H1 (cell line): ENCODE results near the gene RRM1. TPM values are rescaled to one million over a fixed set of nuclear protein-coding genes. Genes with fewer than 3 reads are reported as not detected.

Experiments
- CTCF ChIA-PET: fragments of 300-600 bp; sonication (Branson Sonifier 250); formaldehyde crosslinking; loops from one replicate; lab custom pipeline; 2021; ENCODE audit not compliant: partially characterized antibody; lab: Charles Lee
- POLR2A ChIA-PET: fragments of 300-600 bp; sonication (Branson Sonifier 250); formaldehyde crosslinking; loops from one replicate; lab custom pipeline; 2021; ENCODE audit warnings: inconsistent platforms; ENCODE audit not compliant: partially characterized antibody; lab: Charles Lee
- DNase-seq, 2 experiments: peaks; one replicate each; pipeline versions ENCODE4 v3.0.0 to v3.0.0-alpha.2; 2010 to 2022; ENCODE audit warnings: low spot score in 2 of 2, low read depth in 1 of 2, mixed read lengths in 1 of 2
- FAIRE-seq: peaks from 2 replicates; lab custom pipeline; 2011; peaks lifted over from hg19 to GRCh38; lab: Jason Lieb, UNC
- H2AFZ ChIP-seq: 2 replicates; pipeline ENCODE4 v1.8.1; 2012; ENCODE audit warnings: low read length, inconsistent platforms
- H2AK5ac ChIP-seq: 2 replicates; pipeline ENCODE4 v1.6.1; 2013; ENCODE audit warnings: low read depth, low read length
- H2BK120ac ChIP-seq: replicated peaks from 2 replicates; pipeline ENCODE3; 2013; ENCODE audit warnings: low read depth, low read length, inconsistent platforms
- H2BK12ac ChIP-seq: 2 replicates; pipeline ENCODE4 v1.6.1; 2013; ENCODE audit warnings: low read depth, low read length
- H2BK15ac ChIP-seq: 2 replicates; pipeline ENCODE4 v1.6.1; 2013; ENCODE audit warnings: low read length
- H2BK20ac ChIP-seq: 2 replicates; pipeline ENCODE4 v1.6.1; 2013; ENCODE audit warnings: low read length
- H2BK5ac ChIP-seq: 2 replicates; pipeline ENCODE4 v1.6.1; 2013; ENCODE audit warnings: low read depth, low read length
- H3K14ac ChIP-seq: 2 replicates; pipeline ENCODE4 v1.6.1; 2013; ENCODE audit warnings: inconsistent platforms; ENCODE audit not compliant: insufficient read length
- H3K18ac ChIP-seq: 2 replicates; pipeline ENCODE4 v1.6.1; 2013; ENCODE audit warnings: low read length; ENCODE audit errors: extremely low read depth
- H3K23ac ChIP-seq: 2 replicates; pipeline ENCODE4 v1.6.1; 2013; ENCODE audit warnings: inconsistent platforms; ENCODE audit not compliant: insufficient read length
- H3K23me2 ChIP-seq: 2 replicates; pipeline ENCODE4 v1.6.1; 2013; ENCODE audit warnings: low read depth, low read length
- H3K27ac ChIP-seq: 2 replicates; pipeline ENCODE4 v1.6.1; 2011; ENCODE audit warnings: low read depth, low read length, inconsistent platforms
- H3K27me3 ChIP-seq, 4 experiments: replicated peaks in 1 of 4; 1 replicate in 1 of 4; 2 replicates in 3 of 4; pipeline versions ENCODE4 v1.6.1 to v1.8.1; 2011 to 2013; ENCODE audit warnings: low read length in 3 of 4, mild to moderate bottlenecking in 3 of 4, inconsistent platforms in 2 of 4, mixed read lengths in 2 of 4, moderate library complexity in 1 of 4; ENCODE audit not compliant: control insufficient read depth in 3 of 4, insufficient read depth in 3 of 4; ENCODE audit errors: extremely low read depth in 1 of 4
- H3K36me3 ChIP-seq, 4 experiments: 2 replicates each; pipeline versions ENCODE4 v1.6.1 to v1.8.1; 2011 to 2013; ENCODE audit warnings: mild to moderate bottlenecking in 4 of 4, low read length in 3 of 4, moderate library complexity in 2 of 4, control low read depth in 1 of 4, inconsistent platforms in 1 of 4; ENCODE audit not compliant: insufficient read depth in 4 of 4, control insufficient read depth in 2 of 4
- H3K4ac ChIP-seq: replicated peaks from 2 replicates; pipeline ENCODE3; 2013; ENCODE audit warnings: low read length, low read depth, mixed read lengths, inconsistent platforms; ENCODE audit not compliant: insufficient read length
- H3K4me1 ChIP-seq, 4 experiments: replicated peaks in 1 of 4; 1 replicate in 1 of 4; 2 replicates in 3 of 4; pipeline versions ENCODE4 v1.6.1 to v1.8.1; 2011 to 2013; ENCODE audit warnings: low read length in 3 of 4, inconsistent platforms in 2 of 4, mixed read lengths in 1 of 4; ENCODE audit not compliant: insufficient read depth in 4 of 4, control insufficient read depth in 3 of 4
- H3K4me2 ChIP-seq, 2 experiments: 2 replicates each; pipeline versions ENCODE4 v1.6.1 to v1.8.1; 2011 to 2013; ENCODE audit warnings: low read depth in 2 of 2, low read length in 2 of 2, control low read depth in 1 of 2, inconsistent platforms in 1 of 2, mild to moderate bottlenecking in 1 of 2; ENCODE audit not compliant: insufficient read depth in 1 of 2
- H3K4me3 ChIP-seq, 4 experiments: fragments of 200-600, 300-600 bp in 1 of 4; sonication (generic), shearing (Covaris generic), sonication (Bioruptor Twin) in 1 of 4; 2 replicates each; pipeline versions ENCODE4 v1.5.1 to v1.8.1; 2011 to 2016; ENCODE audit warnings: low read length in 4 of 4, low read depth in 3 of 4, control low read depth in 2 of 4, inconsistent platforms in 2 of 4, mild to moderate bottlenecking in 2 of 4, mixed read lengths in 1 of 4, moderate library complexity in 1 of 4; ENCODE audit not compliant: insufficient read depth in 2 of 4; ENCODE audit errors: extremely low read depth in 1 of 4
- H3K56ac ChIP-seq: replicated peaks from 2 replicates; pipeline ENCODE3; 2013; ENCODE audit warnings: low read depth, mild to moderate bottlenecking, mixed read lengths, low read length, inconsistent platforms; ENCODE audit not compliant: insufficient read length
- H3K79me1 ChIP-seq: 2 replicates; pipeline ENCODE4 v1.6.1; 2013; ENCODE audit warnings: low read depth, low read length, control low read depth
- H3K79me2 ChIP-seq, 2 experiments: 2 replicates each; pipeline versions ENCODE4 v1.6.1 to v1.8.1; 2012 to 2013; ENCODE audit warnings: low read length in 2 of 2, mild to moderate bottlenecking in 2 of 2, inconsistent platforms in 1 of 2; ENCODE audit not compliant: insufficient read depth in 2 of 2, control insufficient read depth in 1 of 2
- H3K9ac ChIP-seq, 4 experiments: replicated peaks in 1 of 4; 1 replicate in 1 of 4; 2 replicates in 3 of 4; pipeline versions ENCODE4 v1.6.1 to v1.8.1; 2011 to 2013; ENCODE audit warnings: low read depth in 3 of 4, low read length in 3 of 4, control low read depth in 2 of 4, mild to moderate bottlenecking in 2 of 4, moderate library complexity in 2 of 4, inconsistent platforms in 1 of 4; ENCODE audit errors: extremely low read depth in 1 of 4
- H3K9me3 ChIP-seq, 2 experiments: 2 replicates each; pipeline versions ENCODE4 v1.6.1 to v1.8.1; 2012 to 2013; ENCODE audit warnings: mild to moderate bottlenecking in 2 of 2, moderate library complexity in 2 of 2, control low read depth in 1 of 2, inconsistent platforms in 1 of 2, low read depth in 1 of 2, low read length in 1 of 2, mixed read lengths in 1 of 2; ENCODE audit not compliant: insufficient read depth in 2 of 2
- H4K20me1 ChIP-seq, 2 experiments: replicated peaks in 1 of 2; 2 replicates each; pipeline versions ENCODE3 to v1.8.1; 2011 to 2013; ENCODE audit warnings: inconsistent platforms in 2 of 2, low read length in 2 of 2, mild to moderate bottlenecking in 1 of 2; ENCODE audit not compliant: insufficient read depth in 2 of 2, control insufficient read depth in 1 of 2
- H4K5ac ChIP-seq: 2 replicates; pipeline ENCODE4 v1.6.1; 2013; ENCODE audit warnings: low read length, low read depth, mixed read lengths, inconsistent platforms; ENCODE audit not compliant: insufficient read length
- H4K8ac ChIP-seq: 2 replicates; pipeline ENCODE4 v1.8.0; 2013; ENCODE audit warnings: mild to moderate bottlenecking, moderate library complexity, low read length, inconsistent platforms; ENCODE audit not compliant: insufficient read depth; ENCODE audit errors: extremely low read depth
- H4K91ac ChIP-seq: replicated peaks from 2 replicates; pipeline ENCODE3; 2013; ENCODE audit warnings: low read length, mixed read lengths, inconsistent platforms; ENCODE audit not compliant: insufficient read length
- ASH2L ChIP-seq: fragments of 200-600, 300-600 bp; sonication (generic); IDR thresholded peaks from one replicate; pipeline ENCODE4 v1.7.1; 2017; ENCODE audit warnings: low read length
- BACH1 ChIP-seq: IDR thresholded peaks from 2 replicates; pipeline ENCODE4 v1.6.1; 2012; ENCODE audit warnings: low read length, improper control_type of control experiment
- CHD1 ChIP-seq: IDR thresholded peaks from 2 replicates; pipeline ENCODE4 v1.6.1; 2012; ENCODE audit warnings: low read depth, low read length, improper control_type of control experiment
- EGR1 ChIP-seq: IDR thresholded peaks from 2 replicates; pipeline ENCODE4 v1.6.1; 2011; ENCODE audit warnings: low read depth, low read length, borderline replicate concordance
- HDAC6 ChIP-seq: IDR thresholded peaks from one replicate; pipeline ENCODE4 v1.7.1; 2012; ENCODE audit warnings: low read depth, mild to moderate bottlenecking, inconsistent platforms, low read length, moderate library complexity
- JUND ChIP-seq: IDR thresholded peaks from 2 replicates; pipeline ENCODE4 v1.6.1; 2011; ENCODE audit warnings: mild to moderate bottlenecking, improper control_type of control experiment, low read length
- POLR2AphosphoS5 ChIP-seq: IDR thresholded peaks from 2 replicates; pipeline ENCODE4 v1.6.1; 2011; ENCODE audit warnings: low read depth, low read length
- TCF12 ChIP-seq: IDR thresholded peaks from 2 replicates; pipeline ENCODE4 v1.6.1; 2011; ENCODE audit warnings: low read depth, mild to moderate bottlenecking, low read length
- WGBS, 2 experiments: shearing (Covaris generic) in 1 of 2; methylation state at CpG; one replicate each; pipeline versions ENCODE4 v1.1.6 to v1.1.7; 2013 to 2015; ENCODE audit warnings: low lambda C conversion rate in 2 of 2, mixed read lengths in 2 of 2, inconsistent platforms in 1 of 2, low coverage in 1 of 2, missing lambda C conversion rate in 1 of 2; ENCODE audit not compliant: insufficient replicate concordance in 2 of 2, insufficient coverage in 1 of 2, insufficient read length in 1 of 2; ENCODE audit errors: extremely low coverage in 1 of 2, missing lambda C conversion rate in 1 of 2; 5-methylcytosine and 5-hydroxymethylcytosine counted together
- polyA plus RNA-seq, 7 experiments: library from polyadenylated mRNA; depleted of rRNA in 3 of 7; stranded (reverse) in 5 of 7; unstranded in 2 of 7; fragments of >200 nt in 5 of 7; fragments of 200-250 nt in 2 of 7; gene quantifications; 1 replicate in 5 of 7; 2 replicates in 1 of 7; 4 replicates in 1 of 7; pipeline versions ENCODE4 v1.2.1 to v1.2.3, GENCODE V29; 2011 to 2013; ENCODE audit warnings: missing spikeins in 2 of 7, mixed read lengths in 2 of 7
- total RNA-seq: library from RNA; stranded (reverse); fragmentation: NEBNext Ultra II Directional; extraction: Animal tissue kit (Norgen Biotek cat#: 25700); gene quantifications from 2 replicates; pipeline ENCODE4 v1.2.1, GENCODE V29; 2021
- TF ChIP-seq, protein P1 (sequence below): IDR thresholded peaks from 2 replicates; pipeline ENCODE4 v1.6.1; 2011; ENCODE audit warnings: low read length, improper control_type of control experiment

The RRM1 gene
- total and polyA plus RNA-seq, 2 of the 8 experiments (the other 6 are each of a cell fraction or from before 2014, with no cell fraction given) = 63.6 to 126 TPM

DNA sequence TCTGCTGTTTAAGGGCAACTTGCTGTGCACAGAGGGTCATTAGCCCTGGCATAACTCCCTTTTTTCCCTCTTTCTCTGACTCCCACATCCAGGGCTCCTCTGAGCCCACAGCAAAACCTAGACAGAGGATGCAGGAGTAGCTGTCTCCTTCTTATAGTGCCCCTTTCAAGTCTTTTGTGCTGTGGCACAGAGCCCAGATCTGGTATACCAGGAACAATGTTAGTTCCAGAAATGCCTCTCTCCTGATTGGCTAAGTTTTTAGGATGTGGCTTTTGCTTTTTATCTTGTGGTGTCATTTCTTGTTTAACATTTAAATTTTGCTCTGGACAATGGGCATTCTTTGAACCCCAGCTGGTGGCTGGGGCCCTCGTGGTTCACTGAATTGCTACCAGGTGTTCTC lies 25.6 kb upstream of the RRM1 start:
- H2BK12ac ChIP-seq = no peak overlapping the region
- no peak overlapping the region for H3K18ac ChIP-seq
- H3K36me3 ChIP-seq = no peaks in the 10 kb centered on the region
- no peaks in the 10 kb centered on the region; the same call in 1 of the 2 replicates for H3K23me2 ChIP-seq
- H2AK5ac ChIP-seq = no peak overlapping the region
- H3K9me3 ChIP-seq = no peaks in the 10 kb centered on the region
- no peak overlapping the region for H3K23ac ChIP-seq
- FAIRE-seq (no peak), DNase-seq (no peak)
- CTCF ChIA-PET = interaction anchor here (0.7 to 13.4 kb wide), 5 partner anchors 15 to 244 kb away, joined by 3 to 422 read pairs (median 3); partner anchors contain the start of genes RHOG and STIM1
- WGBS, 2 experiments = 85% methylated on average over 1 of the region's 1 CpG; no CpG with 5 or more reads in 1 of the 2 experiments
- no peak overlapping the region for H3K14ac ChIP-seq
- H3K27me3 ChIP-seq = no peaks in the 10 kb centered on the region; a peak in 1 of 7 replicates
- H3K4ac ChIP-seq = no peak overlapping the region
- no peak overlapping the region for H4K5ac ChIP-seq
- H2BK120ac ChIP-seq = no peak overlapping the region
- H2BK5ac ChIP-seq = no peak overlapping the region
- H3K4me1 ChIP-seq = no peaks in the 10 kb centered on the region
- H2BK20ac ChIP-seq = no peak overlapping the region
- H4K91ac ChIP-seq = no peak overlapping the region
- H2BK15ac ChIP-seq = no peak overlapping the region
- H3K9ac ChIP-seq = no peak overlapping the region
- H3K56ac ChIP-seq = no peak overlapping the region
- H3K79me1 ChIP-seq = no peaks in the 10 kb centered on the region
- H3K79me2 ChIP-seq = no peaks in the 10 kb centered on the region
- POLR2A ChIA-PET = interaction anchor here (0.6 kb wide), 1 partner anchor 597 kb away, joined by 3 read pairs; no protein-coding TSS in a partner anchor
- no peak overlapping the region for H3K4me2 ChIP-seq
- H4K20me1 ChIP-seq = no peaks in the 10 kb centered on the region
- H3K4me3 ChIP-seq = no peak overlapping the region
- H3K27ac ChIP-seq = no peak overlapping the region
- H4K8ac ChIP-seq = no peak overlapping the region
- H2AFZ ChIP-seq = no peak overlapping the region
- TF ChIP-seq CHD1 (no peak), BACH1 (no peak), EGR1 (no peak), JUND (no peak), ASH2L (no peak), HDAC6 (no peak), TCF12 (no peak), POLR2AphosphoS5 (no peak)
- TF ChIP-seq, protein P1, sequence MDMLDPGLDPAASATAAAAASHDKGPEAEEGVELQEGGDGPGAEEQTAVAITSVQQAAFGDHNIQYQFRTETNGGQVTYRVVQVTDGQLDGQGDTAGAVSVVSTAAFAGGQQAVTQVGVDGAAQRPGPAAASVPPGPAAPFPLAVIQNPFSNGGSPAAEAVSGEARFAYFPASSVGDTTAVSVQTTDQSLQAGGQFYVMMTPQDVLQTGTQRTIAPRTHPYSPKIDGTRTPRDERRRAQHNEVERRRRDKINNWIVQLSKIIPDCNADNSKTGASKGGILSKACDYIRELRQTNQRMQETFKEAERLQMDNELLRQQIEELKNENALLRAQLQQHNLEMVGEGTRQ = no peak
